GM12878 (cell line): ENCODE results near the gene OR56A4. TPM values are rescaled to one million over a fixed set of nuclear protein-coding genes. Genes with fewer than 3 reads are reported as not detected.

Source experiments
- CBX5 ChIP-seq: sonication (generic); IDR thresholded peaks from 2 replicates; pipeline ENCODE4 v1.6.1; 2016; ENCODE audit warnings: low read depth, moderate library complexity, mild to moderate bottlenecking, inconsistent platforms
- E4F1 ChIP-seq: fragments of 450-650 bp; IDR thresholded peaks from 2 replicates; pipeline ENCODE4 v1.6.1; 2018; ENCODE audit warnings: borderline replicate concordance, mild to moderate bottlenecking; ENCODE audit not compliant: partially characterized antibody
- FOXK2 ChIP-seq: fragments of 450-650 bp; IDR thresholded peaks from 2 replicates; pipeline ENCODE4 v1.6.1; 2017; ENCODE audit warnings: mild to moderate bottlenecking, moderate library complexity
- SMC3 ChIP-seq: IDR thresholded peaks from 2 replicates; pipeline ENCODE4 v1.6.1; 2011; ENCODE audit warnings: low read length, improper control_type of control experiment, borderline replicate concordance
- ZNF687 ChIP-seq: fragments of 450-650 bp; IDR thresholded peaks from 2 replicates; pipeline ENCODE4 v1.6.1; 2017; ENCODE audit warnings: mild to moderate bottlenecking, moderate library complexity
- polyA plus RNA-seq, 11 experiments: library from polyadenylated mRNA; depleted of rRNA in 4 of 11; unstranded in 6 of 11; stranded (reverse) in 5 of 11; fragments of >200 nt; fragmentation: Nextera tagmentation in 4 of 11; fragmentation: Illumina TruSeq in 1 of 11; extraction: Ambion mirVana in 4 of 11; extraction: Trizol in 1 of 11; gene quantifications; 1 replicate in 1 of 11; 2 replicates in 10 of 11; pipeline versions ENCODE4 v1.2.1 to v1.2.3, GENCODE V29; 2011 to 2016; ENCODE audit warnings: inconsistent platforms in 2 of 11, missing spikeins in 2 of 11, low read depth in 1 of 11
- total RNA-seq, 4 experiments: library from RNA; depleted of rRNA in 3 of 4; stranded (reverse); fragments of >200 nt in 3 of 4; fragmentation: Illumina TruSeq in 1 of 4; extraction: Trizol in 1 of 4; gene quantifications; 2 replicates each; pipeline versions ENCODE4 v1.2.1 to v1.2.3, GENCODE V29; 2013 to 2021

OR56A4 gene
- total and polyA plus RNA-seq, 10 of the 15 experiments (the other 5 are each of a cell fraction or from before 2014, with no cell fraction given) = not detected

GRCh38 chr11:5992604-5993251 is 14.0 kb downstream of the OR56A4 start (continued):
- no peak for TF ChIP-seq ZNF687
- TF ChIP-seq CBX5 = no peak
- no peak for TF ChIP-seq FOXK2
- no peak for TF ChIP-seq E4F1
- peak; percentile 57 for TF ChIP-seq SMC3
